HT1080 (cell line): ENCODE data around the gene SELENOP. TPM values are rescaled to one million over a fixed set of nuclear protein-coding genes. Genes with fewer than 3 reads are reported as not detected.

ENCODE experiments used
- total RNA-seq: library from RNA; depleted of rRNA; stranded (reverse); fragments of >200 nt; shearing (Covaris generic); gene quantifications from 2 replicates; pipeline ENCODE4 v1.2.3, GENCODE V29; 2014; rRNA removed

Gene SELENOP
- total RNA-seq, 1 experiment from 2014 or later: not detected

Other genes starting within 250 kb of the SELENOP start
- gene CCDC152, start 55.1 kb downstream of the SELENOP start, total RNA-seq: 0.03 TPM in 1 of 2 replicates, not detected in the other
- gene ANXA2R, start 228.4 kb upstream of the SELENOP start, total RNA-seq: 0.23 and 0.59 TPM in 2 replicates